GM12874 (cell line): ENCODE measurements around the gene DNER.

Source experiments
- CTCF ChIP-seq: IDR thresholded peaks from 2 replicates; pipeline ENCODE4 v1.5.1; 2011; ENCODE audit warnings: low read depth, mild to moderate bottlenecking, control low read depth, low read length, moderate library complexity; ENCODE audit not compliant: insufficient read depth

The DNER gene

DNA sequence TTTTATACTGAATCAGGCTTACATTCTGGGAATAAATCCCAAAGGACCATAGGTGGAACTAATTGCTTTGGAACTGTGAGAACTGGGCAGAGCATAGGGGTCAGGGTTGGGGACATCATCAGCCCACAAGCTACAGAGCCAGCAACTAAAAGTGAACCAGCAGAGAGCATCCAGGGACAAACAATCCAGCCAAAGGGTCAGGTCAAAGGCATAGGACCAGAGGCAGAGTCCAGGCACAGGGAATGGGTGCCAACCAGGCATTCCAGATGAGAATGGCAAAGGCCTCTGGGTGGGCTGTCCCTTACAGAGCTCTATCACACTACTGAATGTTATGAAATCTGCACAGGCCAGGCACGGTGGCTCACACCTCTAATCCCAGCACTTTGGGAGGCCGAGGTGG, 12.3 kb upstream of the DNER start:
- no peak for TF ChIP-seq CTCF

DNA sequence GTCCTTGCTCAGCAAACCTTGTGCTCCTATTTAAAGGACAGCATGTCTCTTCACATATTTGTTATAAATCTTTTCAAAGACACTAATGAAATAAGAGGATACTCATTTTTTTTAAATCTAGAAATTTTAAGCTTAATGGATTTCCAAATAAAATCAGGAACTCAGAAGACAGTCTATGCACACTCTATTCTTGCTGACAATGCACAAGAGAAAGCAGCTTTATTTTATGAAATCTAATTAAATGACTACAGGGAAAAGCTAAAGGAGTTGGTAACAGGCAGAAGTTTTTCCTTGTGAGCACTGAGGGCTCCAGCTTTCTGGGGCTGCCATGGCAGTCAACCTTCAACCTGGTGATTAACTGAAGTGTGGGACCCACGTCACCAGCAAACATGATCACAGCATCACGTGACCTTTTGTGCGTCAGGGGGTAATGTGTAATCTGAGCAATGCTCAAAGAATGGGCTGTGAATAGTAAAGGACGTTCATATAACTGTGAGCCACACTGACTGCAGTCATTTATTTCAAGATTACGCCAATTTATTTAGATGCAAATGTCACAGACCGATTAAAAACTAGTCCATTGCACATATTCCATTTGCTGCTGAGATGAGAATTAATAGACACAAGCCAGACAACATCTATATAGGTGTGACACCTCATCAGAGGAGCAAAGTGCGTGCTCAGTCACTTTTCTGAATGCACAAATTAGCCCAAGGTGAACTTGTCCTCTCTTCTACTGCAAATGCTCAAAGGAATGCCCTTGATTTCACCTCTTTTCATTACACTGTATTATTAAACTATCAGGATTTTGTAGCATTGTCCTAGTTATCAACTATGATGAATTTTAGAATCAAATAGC, 11.6 kb upstream of the DNER start:
- no peak for TF ChIP-seq CTCF

GRCh38 chr2:229719926-229720647, 5.7 kb upstream of the DNER start:
- TF ChIP-seq CTCF, result no peak

GRCh38 chr2:229718057-229718456, 3.7 kb upstream of the DNER start:
- TF ChIP-seq CTCF, result no peak

GRCh38 chr2:229715895-229716507, 1.6 kb upstream of the DNER start:
- peak; percentile 51; the same call in 1 of the 2 replicates for TF ChIP-seq CTCF

GRCh38 chr2:229714736-229715541, 584 bp upstream of the DNER start:
- TF ChIP-seq CTCF, result no peak
